NCI-H1417 (cell line): ENCODE data around the gene AZIN2.
"Not testable (repeated sequence)": the region's sequence is repeated elsewhere in the genome, so short reads cannot be mapped to it uniquely, and the experiment has no call there.

Experiments used
- DNase-seq, 3 experiments: peaks; one replicate each; lab custom pipeline; 2025; lab: John Stamatoyannopoulos, UW

AZIN2 gene

DNA sequence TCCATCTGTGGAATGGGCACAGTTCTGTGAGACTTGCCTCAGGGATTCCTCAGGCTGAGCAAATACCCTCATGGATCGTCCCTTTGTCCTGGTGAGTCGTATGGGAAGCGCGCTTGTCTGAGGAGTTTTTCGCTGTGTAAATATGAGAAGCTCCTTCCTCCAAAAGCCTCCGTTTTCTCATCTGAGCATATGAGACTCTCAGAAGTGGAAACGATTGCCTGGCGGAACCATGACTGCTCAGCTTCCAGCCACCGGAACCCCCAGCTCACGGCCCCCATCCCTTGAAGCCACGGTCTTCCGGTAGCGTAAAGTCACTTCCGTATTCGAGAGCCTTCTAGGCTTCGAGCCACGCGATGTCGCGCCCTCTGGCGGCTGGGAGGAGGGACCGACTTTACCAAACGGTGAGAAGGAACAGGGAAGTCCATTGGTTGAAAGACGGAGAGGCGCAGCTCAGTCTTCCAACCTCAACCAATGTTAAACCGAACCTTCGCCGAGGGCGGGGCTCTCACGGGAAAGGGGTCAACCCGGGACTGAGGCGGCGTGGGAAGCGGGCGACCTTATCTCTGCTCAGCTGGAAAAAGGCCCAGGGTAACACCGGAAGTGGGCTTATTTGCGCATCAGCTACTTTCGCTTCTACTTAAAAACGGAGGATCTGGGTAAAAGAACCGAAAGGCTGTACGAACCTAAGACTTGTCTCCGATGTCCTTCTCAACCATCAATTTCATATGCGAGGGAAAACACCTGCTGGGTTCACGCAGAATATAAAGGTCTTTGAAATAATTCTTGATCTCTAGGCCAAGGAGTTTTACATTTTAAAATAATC lies 46.3 kb downstream of the AZIN2 start:
- DNase-seq: peak; percentile 98 to 100 (median 99)

DNA sequence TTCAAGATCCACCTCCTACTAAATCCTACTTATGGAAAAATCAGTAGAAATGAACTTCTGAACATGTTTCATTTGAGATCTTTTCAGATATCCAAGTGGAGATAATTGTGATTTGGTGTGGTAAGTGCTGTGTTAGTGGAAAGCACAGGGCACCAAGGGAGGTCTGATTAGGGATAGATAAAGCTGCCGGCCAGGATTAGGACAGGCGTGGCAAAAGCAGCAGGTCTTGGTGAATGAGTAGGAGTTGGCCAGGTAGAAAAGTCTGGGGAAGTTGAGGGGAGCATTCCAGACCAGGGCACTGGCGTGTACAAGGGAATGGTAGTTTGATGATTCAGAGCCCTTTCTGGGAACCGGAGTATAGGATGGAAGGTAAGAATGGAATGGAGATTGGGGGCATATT lies 47.8 kb downstream of the AZIN2 start:
- DNase-seq: no peak

DNA sequence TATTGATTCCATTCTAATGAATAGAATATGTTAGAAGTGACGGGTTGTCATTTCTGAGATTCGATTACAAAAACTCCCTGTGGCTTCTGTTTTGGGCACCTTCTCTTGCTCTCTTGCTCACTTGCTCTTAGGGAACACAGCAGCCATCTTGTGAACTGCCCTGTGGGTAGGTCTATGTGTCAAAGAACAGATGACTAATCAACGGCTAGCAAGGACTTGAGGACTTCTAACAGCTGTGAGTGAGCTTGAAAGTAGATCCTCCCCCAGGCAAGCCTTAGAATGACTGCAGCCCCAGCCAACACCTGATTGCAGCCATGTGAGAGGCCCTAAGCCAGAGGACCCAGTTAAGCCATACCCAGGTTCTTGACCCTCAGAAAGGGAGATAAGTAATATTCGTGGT lies 49.3 kb downstream of the AZIN2 start:
- no peak for DNase-seq

- no peak for DNase-seq
Measured at GRCh38 chr1:33131191-33131590, 50.2 kb downstream of the AZIN2 start.

DNA sequence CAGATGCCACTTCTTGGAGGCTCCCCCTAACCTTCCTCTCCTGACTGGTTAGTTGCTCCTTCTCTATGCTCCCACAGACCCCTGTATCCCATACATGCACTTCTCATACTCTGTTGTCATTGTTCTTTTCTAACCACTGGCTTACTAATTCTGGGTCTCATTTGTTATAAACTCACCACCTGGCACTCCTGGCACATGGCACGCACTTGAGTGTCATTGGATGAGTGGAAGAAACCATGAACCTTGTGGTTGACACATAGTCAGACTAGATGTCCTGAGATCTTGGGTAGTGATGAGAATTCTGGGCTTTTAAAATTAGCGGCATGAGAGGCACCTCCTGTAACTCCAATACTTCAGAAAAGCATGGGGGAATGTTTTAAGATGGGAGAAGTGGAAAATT lies 51.6 kb downstream of the AZIN2 start:
- DNase-seq: no peak

DNA sequence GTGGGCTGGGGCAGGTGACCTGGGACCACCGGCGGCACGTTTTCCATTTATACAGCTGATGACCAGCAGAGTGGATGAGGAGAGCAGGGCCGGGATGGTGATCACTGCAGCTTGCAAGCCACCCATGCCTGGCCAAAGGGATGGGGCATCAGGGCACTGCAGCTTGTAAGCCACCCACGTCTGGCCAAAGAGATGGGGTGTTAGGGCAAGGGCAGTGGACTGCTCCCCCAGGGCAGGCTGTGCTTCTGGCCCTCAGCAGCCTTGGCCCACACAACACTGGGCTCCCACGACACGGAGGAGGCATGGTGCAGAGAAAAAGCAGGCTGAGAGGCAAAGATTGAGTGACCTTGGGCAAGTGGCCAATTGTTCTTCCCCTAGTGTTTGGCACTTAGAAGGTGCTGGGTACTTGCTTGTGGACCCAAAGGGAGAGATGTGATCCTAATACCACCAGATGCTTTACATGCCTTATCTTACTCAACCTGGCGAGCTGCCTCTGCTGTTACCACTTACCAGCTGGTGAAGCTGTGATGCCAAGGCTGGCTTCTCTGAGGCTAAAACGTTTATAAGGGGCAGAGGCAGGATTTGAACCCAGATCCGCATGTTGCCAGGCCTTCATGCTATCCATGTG lies 52.6 kb downstream of the AZIN2 start:
- DNase-seq: no peak

DNA sequence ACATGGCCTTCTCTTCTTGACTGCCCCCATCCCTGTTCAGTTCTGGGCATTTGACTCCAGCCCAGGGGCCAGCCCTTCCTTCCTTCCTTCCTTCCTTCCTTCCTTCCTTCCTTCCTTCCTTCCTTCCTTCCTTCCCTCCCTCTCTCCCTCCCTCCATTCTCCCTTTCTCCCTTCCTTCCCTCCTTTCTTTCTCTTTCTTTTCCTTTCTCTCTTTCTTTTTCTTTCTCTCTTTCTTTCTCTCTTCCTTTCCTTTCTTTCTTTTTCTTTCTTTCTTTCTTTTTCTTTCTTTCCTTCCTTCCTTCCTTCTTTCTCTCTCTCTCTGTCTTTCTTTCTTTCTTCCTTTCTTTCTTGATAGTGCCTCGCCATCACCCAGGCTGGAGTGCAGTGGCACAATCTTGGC lies 55.1 kb downstream of the AZIN2 start:
- not testable (repeated sequence) for DNase-seq

DNA sequence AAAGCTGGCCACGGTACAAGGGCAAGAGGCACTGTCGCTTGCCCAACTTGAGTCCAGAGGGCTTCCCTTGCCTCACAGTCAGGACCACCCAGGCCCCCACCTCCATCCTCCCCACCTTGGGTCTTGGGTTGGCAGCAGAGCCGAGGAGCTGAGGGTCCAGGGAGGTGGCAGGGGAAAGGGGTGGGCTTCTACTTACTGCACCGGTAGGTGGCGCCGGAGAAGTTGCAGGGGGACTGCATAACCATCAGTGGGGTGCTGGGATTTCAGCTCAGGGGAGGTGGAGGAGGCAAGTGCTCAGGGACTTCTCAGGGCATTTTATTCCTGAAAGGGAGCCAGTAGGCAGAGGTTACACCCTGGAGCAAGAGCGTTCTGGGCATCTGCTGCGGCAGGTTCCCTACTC lies 56.8 kb downstream of the AZIN2 start:
- DNase-seq: peak in 1 of 3 experiments; percentile 4

DNA sequence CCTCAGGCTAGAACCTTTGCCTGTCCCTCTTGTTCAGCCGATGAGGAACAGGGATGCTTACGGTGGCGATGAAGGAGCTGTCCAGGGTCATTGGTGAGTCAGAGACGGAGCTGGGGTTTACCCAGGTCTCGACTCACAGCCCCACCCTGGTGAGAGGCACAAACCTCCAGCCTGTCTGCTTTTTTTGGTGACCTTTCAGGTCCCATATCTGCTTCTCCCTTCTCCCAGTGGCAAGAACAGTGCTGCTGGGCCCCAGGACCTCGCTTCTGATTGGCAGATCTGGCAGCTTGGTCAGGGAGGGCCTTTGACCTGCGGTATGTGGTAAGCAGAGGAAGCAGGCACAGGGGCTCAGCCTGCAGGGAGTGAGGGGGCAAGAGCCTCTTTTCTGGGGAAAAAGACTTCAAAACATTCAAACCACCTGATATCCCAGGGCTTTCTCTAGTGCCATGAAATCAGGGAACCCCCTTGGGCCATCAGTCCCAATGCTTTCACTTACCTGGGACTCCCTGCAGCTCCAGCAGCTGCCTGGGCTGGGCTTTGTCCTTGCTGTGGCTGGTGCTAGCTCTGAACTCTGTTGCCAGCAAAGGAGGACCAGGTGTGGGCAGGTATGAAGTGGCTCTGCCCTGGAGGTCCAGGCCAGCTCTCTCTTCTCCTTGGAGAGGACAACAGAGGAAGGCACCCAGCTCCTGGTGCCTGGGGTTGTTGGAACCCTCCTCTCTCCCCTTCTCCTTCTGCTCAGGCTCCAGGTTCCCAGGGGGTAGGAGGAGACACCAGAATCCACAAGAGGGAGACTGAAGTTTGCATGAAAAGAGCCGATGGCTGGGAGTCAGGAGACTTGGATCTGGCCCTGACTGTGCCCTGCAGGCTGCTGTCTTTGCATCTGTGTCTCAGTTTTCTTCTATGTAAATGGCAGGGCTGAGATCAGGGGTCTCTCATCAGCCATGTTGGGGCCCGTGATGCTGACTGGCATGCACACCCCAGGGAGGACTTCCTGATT lies 59.5 kb downstream of the AZIN2 start:
- peak in 1 of 3 experiments; percentile 32 for DNase-seq

DNA sequence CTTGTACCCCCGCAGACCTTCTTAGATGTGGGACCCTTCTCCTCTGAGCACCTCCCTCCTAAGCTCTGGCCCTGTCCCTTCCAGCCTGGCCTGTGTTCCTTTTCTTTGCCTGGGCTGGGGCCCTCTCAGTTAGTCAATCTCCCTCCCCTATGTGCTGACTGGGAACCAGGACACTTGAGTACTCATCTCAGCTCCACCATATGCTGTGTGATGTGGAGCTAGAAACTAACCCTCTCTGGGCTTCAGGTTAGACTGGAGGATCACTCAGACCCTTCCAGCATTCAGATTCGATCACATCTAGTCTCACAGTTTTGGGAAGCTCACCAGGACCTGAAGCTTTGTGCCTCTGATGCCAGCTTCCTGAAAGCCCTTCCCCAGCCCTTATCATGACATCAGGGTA lies 60.3 kb downstream of the AZIN2 start:
- no peak for DNase-seq

GRCh38 chr1:33141781-33142180 lies 60.8 kb downstream of the AZIN2 start:
- no peak for DNase-seq

- DNase-seq: no peak
Measured at GRCh38 chr1:33142483-33143064, 61.6 kb downstream of the AZIN2 start.

DNA sequence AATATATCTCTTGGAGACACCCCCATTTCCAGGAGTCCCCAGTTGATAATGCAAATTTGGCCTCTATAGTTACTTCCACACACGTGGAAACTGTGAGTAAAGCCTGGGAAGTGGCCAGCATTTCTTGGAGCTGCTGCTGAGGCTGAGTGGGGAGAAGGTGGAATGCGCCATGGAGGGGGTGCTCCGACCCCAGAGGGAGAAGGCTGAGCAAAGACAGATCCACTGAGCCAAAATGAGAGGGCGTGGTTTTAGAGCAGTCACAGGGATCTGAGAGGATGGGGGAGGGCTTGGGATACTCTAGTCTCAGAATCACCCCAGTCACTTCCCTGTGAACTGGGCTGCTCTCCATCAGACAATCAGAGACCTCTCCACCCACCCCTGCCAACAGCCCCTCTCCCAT lies 62.2 kb downstream of the AZIN2 start:
- DNase-seq: no peak

DNA sequence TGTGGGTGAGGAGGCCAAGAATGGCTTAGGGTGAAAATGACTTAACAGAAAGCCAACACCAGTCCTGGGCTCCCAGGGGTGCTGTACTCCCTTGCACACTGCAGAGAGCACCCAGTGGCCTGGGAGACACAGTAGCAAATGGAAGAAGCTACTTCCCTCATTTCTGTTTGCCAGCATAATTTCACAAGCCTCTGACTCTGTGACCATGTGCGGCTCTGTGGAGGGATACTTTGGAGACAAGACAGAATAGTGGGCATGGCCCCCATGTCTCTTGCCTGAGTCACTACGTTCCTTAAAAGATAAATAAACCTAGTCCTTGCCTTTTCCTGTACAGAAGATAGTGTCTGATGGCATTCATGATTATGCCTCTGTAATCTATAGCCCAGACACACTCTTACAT lies 62.7 kb downstream of the AZIN2 start:
- no peak for DNase-seq

GRCh38 chr1:33146003-33146402 lies 65.0 kb downstream of the AZIN2 start:
- DNase-seq: no peak

- DNase-seq: no peak
Measured at GRCh38 chr1:33147275-33147996, 66.5 kb downstream of the AZIN2 start.

GRCh38 chr1:33147997-33148314 lies 67.0 kb downstream of the AZIN2 start:
- DNase-seq: peak in 1 of 3 experiments; percentile 8

GRCh38 chr1:33148615-33149014 lies 67.7 kb downstream of the AZIN2 start:
- no peak for DNase-seq

- peak in 1 of 3 experiments; percentile 6 for DNase-seq
Measured at GRCh38 chr1:33149453-33150190, 68.7 kb downstream of the AZIN2 start.

DNA sequence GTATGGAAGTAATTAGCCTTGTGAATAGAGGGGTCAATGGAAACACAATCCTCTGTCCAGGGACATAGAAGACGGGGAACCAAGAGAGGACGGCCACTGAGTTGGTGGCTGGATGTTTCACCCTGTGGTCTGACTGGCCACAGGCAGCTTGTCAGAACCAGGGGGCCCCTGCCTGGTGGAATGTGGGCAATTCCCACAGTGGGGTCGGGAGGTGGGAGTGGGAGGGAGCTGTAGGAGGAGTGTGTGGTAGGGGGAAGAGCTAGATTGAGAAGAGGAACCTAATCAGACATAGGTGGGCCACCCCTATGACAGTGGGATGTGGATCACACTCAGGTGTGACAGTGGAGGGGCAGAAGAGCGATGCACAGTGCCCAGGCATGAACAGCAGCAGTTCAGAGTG lies 69.6 kb downstream of the AZIN2 start:
- DNase-seq: no peak

DNA sequence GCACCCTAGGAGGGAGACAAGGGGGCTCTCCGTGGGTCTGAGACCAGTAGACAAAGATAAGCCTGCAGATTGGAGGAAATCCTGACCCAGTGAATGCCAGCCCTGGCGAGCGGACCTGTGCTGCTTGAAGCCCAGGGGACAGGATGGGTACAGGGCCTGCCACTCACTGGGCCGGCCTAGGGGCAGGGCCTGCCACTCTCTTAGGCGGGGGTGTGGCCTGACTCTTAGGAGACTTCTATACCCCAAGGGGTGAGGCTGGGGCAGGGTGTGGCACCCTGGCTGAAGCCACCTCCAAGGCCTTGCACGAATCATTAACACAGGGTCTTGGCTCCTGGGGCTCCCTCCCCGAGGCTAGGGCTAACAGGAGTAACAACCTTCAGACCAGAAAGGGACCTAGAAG lies 70.2 kb downstream of the AZIN2 start:
- DNase-seq: no peak
